ENCODE results near the gene SLC26A3.

- TF ChIP-seq CTCF (IDR thresholded peaks at IDR 0.05) (no peak), POLR2A (IDR thresholded peaks at IDR 0.05) (no peak)
Measured at GRCh38 chr7:107779647-107780099, 23.4 kb downstream of the SLC26A3 start.
